GM19023 (cell line): ENCODE data around the gene SMARCA4.
A peak's percentile ranks its signal among the peaks of the same experiment; 100 is the strongest.

Experiments used
- ATAC-seq: cut with Tn5 transposase; IDR thresholded peaks from one replicate; pipeline ENCODE4 v1.9.1; 2021; ENCODE audit warnings: mild to moderate bottlenecking, moderate library complexity; ENCODE audit not compliant: unreplicated experiment

SMARCA4 gene

DNA sequence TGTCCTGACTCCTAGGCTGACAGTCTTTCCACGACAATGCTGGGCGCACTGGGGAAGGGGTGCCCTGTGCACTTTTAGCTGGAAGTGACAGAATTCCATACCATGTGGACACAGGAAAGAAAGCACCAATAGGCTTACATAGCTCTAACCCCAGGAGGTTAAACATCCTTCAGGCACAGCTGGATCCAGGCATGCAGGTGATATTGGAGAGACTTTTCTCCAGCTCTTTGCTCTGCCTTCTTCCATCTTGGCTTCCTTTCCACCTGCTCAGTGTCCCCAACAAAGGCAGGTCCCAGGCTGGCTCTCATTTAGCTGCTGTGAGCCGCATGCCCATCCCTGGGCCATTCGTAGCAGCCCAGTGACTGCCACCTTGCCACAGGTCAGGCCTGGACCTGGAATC lies 67.3 kb downstream of the SMARCA4 start:
- ATAC-seq, result no peak

DNA sequence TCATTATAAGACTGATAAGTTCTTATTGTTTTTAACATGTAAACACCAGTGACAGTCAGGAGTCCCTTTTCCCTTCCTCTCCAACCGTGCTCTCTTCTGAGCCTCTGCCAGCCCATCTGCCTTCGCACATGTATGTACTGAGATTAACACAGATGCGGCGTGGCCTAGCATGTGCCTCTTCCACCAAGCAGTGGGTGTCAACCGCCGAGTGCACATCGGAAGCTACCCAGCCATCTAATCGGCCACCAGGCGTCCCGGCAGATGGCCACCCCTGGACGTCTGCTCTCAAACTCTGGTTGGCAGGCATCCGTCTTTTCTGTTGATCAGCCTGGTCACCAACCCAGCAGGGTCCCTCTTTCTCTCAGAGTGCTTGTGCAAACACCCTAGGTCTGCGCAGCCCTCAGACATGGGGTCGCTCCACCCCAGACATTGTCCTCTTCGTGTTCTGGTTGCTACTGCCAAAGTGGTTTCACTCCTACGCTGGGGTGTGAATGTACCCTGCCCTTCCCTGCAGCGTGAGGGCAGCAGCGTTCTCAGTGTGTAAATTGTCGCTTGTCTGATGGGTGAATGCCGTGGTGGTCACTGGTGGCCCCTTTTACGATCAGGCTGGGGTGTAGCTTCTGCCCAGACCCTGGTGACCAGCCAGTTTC lies 70.7 kb downstream of the SMARCA4 start:
- ATAC-seq, result no peak

DNA sequence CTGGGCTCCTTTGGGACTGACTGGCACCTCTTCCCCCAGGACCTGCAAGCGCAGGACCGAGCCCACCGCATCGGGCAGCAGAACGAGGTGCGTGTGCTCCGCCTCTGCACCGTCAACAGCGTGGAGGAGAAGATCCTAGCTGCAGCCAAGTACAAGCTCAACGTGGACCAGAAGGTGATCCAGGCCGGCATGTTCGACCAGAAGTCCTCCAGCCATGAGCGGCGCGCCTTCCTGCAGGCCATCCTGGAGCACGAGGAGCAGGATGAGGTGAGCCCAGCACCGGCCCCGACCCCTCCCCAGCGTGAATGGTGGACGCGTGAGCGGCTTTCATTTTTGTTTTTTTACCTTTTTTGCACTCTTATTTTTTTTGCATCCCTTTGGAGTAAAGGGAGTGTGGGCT lies 72.4 kb downstream of the SMARCA4 start:
- ATAC-seq, result no peak

DNA sequence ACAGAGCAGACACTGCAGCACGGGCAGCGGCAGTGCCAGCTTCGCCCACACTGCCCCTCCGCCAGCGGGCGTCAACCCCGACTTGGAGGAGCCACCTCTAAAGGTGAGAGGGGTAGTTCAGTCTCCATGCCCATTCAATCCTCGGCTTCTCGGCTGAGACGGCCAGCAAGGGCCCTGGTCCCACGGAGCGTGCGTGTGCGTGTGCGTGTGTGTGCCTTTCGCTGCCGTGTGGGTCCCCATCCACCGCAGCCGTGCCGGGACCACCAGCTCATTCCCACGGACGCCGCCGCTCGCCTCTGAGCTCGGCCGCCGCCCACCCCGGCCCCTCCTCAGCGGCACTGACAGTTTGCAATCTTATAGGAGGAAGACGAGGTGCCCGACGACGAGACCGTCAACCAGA lies 72.9 kb downstream of the SMARCA4 start:
- ATAC-seq, result no peak

DNA sequence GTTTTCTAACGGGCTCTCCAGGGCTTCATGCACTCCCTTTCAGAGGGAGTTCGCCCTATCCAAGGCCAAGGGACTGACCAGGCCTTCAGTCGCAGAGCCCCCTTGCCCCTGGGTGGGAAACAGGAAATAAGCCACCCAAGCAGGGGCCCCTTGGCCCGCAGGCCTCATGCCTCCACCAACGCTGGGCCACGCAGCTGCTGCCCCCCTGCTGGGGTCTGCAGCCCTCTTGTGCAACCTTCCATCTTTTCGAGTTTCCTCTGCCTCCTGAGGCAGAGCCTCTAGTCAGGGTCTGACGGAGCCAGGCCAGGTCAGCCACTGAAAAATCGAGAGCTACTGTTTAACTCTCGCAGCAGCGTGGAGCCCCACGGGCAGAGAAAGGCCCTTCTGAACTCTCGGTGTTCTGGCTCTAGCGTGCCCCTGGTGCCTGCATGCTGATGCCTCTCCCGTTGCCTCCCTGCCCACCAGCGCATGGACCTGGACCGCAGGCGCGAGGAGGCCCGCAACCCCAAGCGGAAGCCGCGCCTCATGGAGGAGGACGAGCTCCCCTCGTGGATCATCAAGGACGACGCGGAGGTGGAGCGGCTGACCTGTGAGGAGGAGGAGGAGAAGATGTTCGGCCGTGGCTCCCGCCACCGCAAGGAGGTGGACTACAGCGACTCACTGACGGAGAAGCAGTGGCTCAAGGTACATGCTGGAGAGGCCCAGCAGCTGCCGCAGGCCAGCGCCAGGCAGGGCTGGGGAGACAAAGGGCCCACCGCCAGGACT lies 73.8 kb downstream of the SMARCA4 start:
- no peak for ATAC-seq

DNA sequence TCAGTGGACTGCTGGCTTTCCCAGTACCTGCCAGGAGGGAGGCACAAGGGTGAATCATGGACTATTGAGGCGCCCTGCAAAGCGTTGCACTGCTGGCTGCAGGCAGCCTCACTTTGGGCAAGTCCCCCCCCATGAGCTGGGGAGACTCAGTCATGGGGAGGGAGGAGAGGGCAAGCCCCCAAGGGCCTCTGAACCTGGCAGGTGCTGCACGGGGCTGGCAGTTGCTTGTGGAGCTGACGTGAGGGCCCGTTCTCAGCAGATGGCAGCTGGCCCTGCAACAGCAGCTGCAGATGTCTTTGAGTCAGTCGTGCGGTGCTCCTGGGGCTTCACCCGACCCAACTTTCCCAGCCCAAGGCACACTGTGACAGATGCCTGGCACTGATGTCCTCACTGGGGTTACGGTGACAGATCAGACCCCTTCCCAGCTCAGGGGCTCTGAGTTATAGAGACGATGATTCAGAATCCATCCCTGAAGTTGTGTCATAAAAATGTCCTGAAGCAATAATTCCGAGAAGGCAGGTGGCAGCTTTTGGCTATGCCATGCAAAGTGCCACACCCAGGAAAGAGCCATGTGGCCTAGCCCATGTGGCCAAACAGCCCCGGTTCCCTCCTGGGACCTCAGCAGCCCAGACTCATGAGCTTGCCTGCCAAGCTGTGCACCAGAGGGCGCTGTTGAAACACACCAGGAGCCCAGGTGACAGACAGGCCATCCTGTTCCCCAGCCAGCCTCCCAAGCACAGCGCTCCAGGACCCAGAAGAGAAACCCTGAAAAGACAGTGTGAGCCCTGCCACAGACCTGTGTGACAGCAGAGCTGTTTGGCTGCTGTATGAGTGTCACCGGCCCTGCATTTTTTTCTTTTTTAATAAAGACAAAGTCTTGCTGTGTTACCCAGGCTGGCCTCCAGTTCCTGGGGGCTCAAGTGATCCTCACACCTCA lies 74.9 kb downstream of the SMARCA4 start:
- ATAC-seq, result peak; percentile 85

DNA sequence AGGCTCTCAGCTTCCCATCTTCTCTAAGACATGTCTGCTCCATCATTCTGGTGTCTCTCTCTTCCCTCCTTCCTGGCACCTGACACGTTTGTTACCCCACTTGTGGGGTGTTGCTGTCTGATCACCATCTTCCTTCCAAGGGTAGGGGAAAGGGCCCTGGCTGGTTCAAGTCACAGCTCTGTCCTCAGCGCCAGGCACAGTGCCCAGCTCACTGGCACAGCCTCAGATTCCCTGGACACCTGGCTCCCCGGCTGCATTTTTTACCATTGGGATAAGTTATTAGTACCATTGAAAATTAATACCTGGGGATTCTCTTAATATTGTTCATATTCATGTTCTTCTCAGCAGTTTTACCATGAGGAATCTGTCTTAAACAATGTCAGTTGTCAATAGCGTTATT lies 77.7 kb downstream of the SMARCA4 start:
- ATAC-seq, result no peak

DNA sequence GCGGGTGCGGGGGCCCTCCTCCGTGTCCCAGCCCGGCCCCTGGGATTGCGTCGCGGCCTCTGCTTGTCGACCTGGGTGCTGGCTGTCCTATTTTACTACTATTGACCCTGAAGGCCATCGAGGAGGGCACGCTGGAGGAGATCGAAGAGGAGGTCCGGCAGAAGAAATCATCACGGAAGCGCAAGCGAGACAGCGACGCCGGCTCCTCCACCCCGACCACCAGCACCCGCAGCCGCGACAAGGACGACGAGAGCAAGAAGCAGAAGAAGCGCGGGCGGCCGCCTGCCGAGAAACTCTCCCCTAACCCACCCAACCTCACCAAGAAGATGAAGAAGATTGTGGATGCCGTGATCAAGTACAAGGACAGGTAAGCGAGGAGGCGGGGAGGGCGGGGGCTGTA lies 80.4 kb downstream of the SMARCA4 start:
- no peak for ATAC-seq

DNA sequence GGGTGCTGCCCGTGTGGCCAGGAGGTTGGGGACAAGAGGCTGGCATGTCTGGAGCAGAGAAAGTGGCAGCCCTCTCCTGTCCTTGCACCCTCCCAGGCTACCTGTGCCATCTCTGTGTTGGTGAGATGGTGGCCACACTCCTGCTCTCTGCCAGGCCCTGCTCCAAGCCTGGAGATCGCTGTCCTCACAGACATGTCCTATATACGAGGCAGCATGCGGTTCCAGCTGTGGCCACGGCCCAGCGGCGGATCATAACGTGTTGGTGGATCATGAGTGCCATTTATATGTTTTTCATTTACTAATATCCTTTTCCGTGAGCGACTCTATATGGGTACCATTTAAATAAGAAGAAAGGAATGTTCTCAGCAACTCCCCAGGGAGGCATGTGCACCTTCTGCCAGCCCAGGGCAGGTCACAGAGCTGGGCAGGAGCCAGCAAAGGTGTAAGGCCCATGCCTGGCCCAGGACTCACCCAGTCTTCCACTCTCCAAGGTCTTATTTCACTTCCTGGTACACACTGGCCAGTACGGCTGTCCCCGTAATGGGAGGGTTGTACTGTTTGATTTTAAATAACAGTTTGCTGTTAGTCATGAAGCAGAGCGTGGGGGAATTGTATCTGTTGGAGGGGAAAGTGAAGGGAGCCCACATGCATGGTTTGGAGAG lies 81.3 kb downstream of the SMARCA4 start:
- no peak for ATAC-seq

DNA sequence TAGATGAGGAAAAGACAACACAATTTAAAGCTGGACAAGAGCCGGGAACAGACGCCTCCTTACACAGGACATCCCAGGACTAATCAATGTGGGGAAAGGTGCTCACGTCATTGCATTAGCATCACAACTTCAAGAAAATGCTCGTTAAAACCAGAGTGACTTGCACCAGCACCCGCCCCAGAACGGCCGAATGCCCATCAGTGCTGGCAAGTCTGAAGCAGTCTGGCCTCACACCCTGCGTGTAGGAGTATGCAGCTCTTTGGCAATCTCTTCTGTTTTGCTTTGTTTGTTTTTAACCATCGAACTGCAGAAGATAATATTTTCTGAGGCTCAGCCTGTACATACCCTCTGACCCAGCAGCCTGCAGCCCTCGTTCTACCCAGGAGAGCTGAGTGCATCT lies 83.6 kb downstream of the SMARCA4 start:
- no peak for ATAC-seq

DNA sequence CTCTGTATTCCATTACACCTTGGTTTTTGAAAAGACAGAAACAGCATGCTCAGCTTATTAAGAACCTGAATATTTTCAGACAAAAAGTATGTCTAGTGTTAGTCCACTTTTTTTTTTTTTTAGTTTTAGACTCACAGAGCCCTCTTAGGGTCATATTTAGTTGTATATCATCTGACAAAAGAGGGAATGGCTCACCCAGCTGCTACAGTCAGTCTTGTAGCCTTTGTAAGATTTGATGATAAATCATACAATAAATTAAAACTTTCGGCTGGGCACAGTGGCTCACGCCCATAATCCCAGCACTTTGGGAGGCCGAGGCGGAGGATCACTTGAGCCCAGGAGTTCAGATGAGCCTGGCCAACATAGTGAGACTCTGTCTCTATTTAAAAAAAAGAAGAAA lies 84.7 kb downstream of the SMARCA4 start:
- no peak for ATAC-seq

DNA sequence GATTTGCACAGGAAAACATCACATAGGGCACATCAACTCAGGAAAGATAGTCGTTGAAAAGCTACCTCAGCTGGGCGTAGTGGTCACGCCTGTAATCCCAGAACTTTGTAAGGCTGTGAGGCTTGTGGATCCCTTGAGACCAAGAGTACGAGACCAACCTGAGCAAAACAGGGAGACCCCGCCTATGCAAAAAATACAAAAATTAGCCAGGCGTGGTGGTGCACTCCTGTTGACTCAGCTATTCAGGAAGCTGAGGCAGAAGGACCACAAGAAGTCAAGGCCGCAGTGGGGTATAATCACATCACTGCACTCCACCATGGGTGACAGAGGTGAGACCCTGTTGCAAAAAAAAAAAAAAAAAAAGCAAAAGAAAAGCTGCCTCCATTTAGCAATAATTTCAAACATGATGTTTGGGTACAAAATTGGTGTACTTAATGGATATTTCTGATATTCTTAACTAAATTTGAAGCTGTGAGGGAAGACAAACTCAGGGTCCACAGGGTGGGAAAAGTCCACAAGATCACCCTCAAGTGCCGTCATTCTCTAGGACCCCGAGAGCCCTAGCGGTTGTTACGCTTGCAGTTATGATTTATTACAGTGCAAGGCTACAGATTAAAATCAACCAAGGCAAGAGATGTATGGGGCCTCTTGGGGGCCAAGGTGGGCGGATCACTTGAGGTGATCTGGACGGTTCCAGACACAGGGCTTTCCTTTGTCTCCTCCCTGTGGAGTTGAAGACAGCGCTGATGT lies 86.0 kb downstream of the SMARCA4 start:
- ATAC-seq, result no peak

DNA sequence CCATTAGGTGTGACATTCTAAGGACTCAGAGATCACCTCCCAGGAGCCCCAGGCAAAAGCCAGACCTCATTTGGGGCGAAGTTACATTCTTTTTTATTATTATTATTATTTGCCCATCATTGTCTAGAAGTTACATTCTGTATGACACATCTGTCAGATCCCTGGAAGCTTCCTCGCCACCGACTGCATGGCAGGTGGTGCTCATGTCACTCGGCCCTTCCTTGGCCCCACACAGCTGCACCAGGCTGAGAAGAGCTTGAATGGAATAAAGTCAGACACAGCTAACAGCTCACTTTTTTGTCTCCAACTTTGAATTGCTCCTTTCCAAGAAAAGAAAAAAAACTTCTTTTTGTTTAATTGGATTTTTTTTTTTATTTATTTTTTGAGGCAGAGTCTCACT lies 87.0 kb downstream of the SMARCA4 start:
- ATAC-seq, result no peak

DNA sequence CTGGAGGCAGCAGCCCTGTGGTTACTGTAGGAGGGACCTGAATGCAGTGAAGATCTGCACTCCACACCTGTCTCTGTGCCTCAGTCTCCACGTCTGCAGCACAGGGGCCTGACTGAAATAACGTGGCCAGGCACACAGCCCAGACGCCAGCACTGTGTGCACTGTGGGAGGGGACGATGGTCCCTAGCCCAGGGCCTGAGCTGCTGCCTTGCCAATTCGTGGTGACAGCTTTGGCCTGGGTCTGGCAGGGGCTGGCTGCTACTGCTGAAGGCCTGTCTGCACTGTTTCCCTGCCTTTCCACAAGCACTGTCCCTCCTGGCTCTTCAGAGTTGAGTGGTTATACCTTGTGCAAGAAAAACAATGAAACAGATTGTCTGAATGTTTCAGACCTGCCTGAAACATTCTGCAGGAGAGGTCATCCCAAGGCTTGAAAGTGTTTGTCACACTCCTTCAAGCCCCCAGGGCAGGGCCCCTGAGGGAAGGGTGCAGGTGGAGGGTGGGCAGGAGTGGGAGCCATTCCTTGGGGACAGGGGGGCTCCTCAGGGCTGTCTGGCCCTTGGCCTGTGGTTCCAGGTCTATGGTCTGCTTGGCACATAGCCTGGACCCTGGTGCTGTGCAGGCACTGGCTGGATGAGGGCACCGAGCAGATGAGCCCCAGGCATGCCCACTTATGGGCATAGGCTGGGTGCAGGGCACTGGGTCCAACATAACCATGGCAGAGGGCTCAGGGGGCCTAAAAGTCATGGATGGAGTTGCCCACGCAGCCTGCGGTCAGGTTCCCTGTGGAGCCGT lies 89.7 kb downstream of the SMARCA4 start:
- no peak for ATAC-seq

DNA sequence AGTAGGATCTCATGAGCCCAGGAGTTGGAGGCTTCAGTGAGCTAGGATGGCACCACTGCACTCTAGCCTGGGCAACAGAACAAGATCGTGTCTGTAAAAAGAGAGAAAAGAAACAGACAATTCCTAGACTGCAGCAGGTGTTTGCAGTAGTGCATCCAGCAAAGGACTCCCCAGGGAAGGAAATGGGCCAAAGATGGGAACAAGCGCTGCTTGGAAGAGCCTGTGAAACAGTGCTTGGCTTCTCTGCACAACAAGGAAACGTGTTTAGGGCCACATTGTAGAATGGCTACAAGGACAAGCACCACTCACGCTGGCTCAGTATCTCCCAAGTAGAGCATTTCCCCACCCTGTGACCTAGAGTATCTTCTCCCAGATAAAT lies 93.0 kb downstream of the SMARCA4 start:
- no peak for ATAC-seq

DNA sequence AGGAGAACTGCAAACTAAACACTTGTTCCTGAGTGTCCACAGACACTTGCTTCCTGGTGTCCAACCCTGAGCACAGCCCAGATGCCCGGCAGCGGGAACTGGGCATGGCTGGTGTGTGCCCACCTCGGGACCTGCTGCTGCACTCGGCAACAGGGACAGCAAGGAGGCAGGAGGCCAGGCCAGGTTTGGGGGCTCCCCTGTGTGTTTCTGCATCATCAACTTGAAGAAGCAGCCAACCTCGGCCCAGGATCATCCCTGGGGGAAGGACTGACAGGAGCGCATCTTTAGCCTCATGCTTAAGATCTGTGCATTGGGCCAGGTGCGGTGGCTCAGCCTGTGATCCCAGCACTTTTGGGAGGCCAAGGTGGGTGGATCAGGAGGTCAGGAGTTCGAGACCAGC lies 93.4 kb downstream of the SMARCA4 start:
- ATAC-seq, result no peak

DNA sequence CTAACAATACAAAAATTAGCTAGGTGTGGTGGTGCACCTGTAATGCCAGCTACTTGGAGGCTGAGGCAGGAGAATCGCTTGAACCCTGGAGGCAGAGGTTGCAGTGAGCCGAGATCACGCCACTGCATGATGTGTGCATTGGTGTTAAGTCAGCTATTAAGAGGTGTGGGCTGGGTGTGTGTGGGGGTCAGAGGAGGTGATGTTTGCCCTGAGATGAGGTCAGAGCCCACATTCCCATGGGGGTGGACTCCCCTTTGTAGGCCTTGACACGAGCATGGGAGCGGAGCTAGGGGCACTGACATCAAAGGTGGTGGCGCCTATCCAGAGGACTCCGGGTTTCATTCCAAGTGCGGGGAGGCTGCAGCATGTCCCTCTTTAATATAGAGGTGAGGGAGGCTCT lies 93.8 kb downstream of the SMARCA4 start:
- no peak for ATAC-seq

DNA sequence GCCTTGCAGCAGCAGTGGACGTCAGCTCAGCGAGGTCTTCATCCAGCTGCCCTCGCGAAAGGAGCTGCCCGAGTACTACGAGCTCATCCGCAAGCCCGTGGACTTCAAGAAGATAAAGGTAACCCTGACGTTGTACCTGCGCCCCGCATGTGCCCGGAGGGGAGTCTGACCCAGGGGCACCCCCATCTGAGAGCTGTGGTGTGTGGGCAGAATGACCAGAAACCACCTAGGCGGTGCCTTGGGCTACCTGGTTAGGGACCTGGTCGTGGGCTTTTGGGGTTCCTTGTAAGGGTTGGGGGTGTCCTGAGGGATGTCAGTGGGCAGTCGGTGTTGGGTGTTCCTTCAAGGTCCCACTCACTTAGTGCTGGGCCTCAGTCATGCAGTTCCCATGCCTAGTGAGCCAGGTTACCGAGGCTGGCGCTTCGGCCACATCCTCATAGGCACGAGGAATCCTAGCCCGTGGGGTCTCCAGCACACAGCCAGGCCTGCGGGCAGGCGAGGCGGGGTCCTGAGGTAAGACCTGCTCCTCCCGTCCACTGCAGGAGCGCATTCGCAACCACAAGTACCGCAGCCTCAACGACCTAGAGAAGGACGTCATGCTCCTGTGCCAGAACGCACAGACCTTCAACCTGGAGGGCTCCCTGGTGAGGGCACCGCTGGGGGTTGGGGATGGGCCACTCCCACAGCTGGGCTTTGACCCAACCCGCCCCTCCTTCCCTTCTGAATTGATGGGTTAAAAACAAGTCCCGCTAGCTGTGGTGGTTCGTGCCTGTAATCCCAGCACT lies 97.6 kb downstream of the SMARCA4 start:
- no peak for ATAC-seq
